Stimulated activated CD4-positive, alpha-beta T cell treated with anti-CD3 and anti-CD28 coated beads, Interleukin-4, amount 100 ng/mL, for 24 hours (primary cell): ENCODE results near the gene RTCA.
"Not testable (repeated sequence)": the region's sequence is repeated elsewhere in the genome, so short reads cannot be mapped to it uniquely, and the experiment has no call there.

ENCODE experiments used
- DNase-seq: peaks from one replicate; pipeline ENCODE4 v3.0.0-alpha.2; 2020

The RTCA gene

DNA sequence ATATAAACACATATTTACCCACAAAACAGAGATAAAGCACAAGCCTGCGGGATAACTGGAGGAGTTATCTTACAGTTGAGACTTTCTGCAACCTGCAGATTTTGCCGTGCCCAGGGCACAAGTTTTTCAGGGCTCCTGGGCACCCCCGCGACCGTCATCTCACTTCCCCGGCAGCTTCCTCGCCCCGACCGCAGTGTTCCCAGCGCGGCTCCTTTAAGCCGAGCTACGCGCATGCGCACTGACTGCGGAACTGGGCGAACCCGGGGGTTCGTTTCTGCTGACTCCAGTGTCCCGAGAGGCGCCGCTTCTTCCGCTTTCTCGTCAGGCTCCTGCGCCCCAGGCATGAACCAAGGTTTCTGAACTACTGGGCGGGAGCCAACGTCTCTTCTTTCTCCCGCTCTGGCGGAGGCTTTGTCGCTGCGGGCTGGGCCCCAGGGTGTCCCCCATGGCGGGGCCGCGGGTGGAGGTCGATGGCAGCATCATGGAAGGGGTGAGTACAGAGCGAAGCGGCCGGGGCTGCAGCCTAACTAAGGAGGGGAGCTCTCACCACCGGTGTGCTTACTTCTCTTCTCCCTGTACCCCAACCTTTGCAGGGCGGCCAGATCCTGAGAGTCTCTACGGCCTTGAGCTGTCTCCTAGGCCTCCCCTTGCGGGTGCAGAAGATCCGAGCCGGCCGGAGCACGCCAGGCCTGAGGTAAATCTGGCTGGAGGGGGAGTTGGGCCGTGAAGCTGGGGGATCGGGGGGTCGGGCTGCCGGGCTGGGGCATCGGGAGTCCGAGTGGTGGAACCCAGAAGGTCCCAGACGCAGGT, at the start of gene RTCA:
TSS of gene RTCA (plus strand) at position 286 of the 810 bp plus-strand sequence. CDS start at position 446, 160 bp downstream.
- DNase-seq: peak; percentile 97

- no peak for DNase-seq
These were observed 48.2 kb upstream of the RTCA start for GRCh38 chr1:100217834-100218233.

DNA sequence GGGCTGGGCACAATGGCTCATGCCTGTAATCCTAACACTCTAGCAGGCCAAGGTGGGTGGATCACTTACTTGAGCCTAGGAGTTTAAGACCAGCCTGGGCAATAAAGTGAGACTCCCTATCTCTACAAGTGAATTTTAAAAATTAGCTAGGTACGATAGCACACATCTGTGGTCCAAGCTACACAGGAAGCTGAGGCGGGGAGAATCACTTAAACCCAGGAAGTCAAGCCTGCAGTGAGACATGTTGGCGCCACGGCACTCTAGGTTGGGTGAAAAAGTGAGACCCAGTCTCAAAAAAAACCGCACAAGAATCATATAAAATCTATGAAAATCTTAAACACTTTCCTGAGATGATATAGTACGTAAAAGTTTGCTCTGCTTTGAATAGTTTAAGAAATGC, 46.6 kb upstream of the RTCA start:
- DNase-seq: no peak

DNA sequence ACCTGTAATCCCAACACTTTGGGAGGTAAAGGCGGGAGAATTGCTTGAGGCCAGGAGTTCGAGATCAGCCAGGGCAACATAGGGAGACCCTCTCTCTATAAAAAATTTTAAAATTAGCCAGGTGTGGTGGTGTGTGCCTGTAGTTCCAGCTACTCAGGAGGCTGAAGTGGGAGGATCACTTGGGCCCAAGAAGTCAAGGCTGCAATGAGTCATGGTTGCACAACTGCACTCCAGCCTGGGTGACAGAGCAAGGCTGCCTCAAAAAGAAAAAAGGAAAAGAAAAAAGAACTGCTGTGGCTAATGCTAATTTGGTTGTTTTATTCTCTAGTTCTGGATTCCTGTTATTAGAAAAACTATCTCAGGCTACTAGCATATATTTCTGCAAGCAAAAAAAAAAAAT, 46.1 kb upstream of the RTCA start:
- DNase-seq: no peak

- DNase-seq: no peak
These were observed 43.6 kb upstream of the RTCA start for GRCh38 chr1:100222428-100222827.

GRCh38 chr1:100229681-100230443, 36.2 kb upstream of the RTCA start:
- DNase-seq: no peak

DNA sequence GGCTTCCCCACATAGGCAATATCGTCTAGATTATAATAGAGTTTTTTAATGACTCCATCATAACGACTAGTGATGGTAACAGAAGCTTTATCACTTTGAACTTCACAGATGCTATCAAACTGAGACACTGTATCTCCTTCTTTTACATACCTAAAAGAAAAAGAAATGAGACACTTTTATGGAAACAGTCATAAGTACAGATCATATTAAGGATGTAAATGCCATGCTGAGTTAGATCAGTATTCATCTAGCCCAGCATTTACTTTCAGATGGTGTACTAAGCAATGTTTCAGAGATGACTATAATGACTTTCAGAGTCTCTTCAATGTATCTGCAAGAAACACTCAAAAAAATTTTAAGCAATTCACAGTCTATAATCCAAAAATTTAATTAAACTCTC, 35.3 kb upstream of the RTCA start:
- no peak for DNase-seq

DNA sequence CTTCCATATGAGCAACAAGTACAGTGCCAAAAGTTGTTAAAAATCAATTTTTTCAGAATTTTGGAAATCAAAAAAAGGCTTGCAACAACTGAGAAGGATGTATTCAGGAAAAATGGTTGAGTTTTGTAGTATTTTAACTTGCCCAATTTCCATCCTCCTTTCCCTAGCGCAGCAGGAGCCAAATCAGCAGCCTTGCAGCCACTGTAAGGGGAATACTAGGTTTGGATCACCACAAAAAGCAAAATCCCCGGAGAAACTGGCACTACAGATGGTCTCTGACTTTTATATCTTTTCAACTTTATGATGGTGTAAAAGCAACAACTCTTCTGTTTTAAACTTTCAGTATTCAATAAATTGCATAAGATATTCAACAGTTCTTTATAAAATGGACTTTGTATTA, 34.3 kb upstream of the RTCA start:
- DNase-seq: no peak

- DNase-seq: no peak
These were observed 33.9 kb upstream of the RTCA start for GRCh38 chr1:100232156-100232555.

DNA sequence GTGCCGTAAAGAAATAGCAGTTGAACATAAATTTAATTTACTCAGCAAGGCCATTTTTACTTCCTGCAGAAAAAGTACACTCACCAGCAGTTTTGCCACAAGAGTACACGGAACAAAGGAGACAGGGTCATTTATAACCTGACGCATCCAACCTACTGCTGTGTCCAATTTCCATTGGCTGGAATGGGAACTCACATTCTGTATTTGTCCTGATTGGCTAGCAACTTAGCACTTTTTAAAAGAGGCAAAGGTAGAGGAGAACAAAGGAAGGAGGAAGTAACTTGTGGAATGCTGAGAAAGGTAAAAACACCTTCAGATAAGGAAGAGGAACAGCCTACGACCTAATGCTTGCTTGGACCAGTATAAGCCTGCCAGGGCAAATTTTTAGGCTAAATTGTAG, 32.5 kb upstream of the RTCA start:
- not testable (repeated sequence) for DNase-seq

- DNase-seq: no peak
These were observed 31.6 kb upstream of the RTCA start for GRCh38 chr1:100234432-100234831.

DNA sequence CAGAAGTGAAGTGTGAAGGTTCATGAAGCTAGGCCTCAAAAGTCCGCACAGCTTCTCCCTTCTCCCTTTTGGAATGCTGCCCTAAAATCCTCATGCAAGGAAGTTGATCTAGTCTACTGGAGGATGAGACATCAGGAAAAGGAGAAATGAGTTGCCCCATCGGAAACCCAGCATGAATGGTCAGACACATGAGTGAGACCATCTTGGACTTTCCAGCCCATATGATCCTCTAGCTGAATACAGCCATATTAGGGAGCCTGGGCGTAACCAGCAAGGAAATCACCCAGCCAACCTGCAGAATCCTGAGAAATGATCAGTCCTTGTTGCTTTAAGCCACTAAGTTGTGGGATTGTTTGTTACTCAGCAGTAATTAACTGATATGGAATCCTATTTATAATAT, 28.9 kb upstream of the RTCA start:
- DNase-seq: no peak

DNA sequence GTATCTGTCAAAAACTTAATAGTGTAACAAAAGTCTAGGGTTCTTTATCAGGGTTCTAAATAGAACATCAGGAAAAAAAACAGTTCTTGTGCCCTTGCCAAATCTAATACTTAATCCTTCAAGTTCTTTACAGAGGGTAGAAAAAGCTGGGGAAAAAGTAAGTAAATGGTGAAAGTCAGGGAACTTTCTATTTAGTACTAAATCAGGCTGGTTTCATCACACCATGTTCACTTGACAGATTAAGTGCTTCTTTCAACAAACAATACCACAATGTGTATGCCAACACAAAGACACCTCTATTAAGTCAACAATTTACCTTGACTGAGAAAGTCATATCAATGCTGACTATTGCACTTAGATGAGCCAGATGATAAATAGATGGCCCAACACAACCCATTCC, 26.1 kb upstream of the RTCA start:
- no peak for DNase-seq

DNA sequence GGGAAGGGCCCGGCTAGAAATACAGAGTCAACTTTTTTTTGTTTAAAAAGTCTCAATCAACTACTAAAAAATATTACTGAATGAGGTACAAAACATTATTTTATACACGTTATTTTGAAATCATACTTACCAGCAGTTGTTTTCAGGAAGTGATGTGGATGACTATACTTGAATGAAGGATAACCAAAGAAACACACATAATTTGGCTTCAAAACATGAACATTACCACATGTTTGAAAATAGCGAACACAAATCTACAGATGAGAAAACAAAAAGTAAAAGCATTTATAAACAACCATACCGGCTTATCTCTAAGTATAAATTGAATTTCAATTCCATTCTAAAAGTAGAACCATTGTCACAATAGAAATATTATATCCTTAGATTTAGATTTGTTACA, 25.4 kb upstream of the RTCA start:
- DNase-seq: no peak

DNA sequence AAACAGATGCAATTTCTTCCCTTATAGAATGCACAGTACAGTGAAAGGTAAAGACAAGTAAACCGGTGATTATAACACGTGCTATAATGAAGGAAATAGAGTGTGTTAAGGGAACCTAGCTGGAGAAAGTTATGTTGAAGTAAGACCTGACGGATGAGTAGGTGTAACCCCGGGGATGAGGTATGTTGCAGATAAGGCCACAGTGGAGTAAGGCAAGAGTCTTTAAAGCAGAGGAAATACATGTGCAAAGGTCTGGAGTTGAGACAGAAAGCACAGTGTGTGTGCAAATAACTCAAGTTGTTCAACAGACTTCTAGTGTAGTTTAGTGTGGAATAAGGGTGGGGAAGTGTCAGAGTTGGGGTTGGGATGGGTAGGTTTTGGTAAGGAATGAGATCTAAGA, 19.3 kb upstream of the RTCA start:
- no peak for DNase-seq

DNA sequence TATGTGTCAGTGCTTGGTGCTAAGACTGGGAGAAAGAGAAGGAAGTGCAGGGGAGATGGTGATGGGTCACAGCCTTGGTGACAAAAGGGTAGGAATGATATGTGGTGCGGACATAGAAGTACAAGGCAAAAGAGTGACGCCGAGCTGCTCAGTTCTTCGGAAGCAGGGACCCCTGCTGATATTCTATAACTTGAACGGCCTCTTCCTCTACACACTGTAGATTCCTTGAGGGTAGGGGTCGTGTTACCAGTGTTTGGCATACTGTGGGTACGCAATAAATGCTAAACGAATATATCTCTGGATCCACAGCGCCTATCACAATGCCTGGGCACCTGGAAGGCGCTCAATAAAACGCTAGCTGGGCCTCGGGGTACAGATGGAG, 16.9 kb upstream of the RTCA start:
- no peak for DNase-seq

GRCh38 chr1:100249537-100250257, 16.3 kb upstream of the RTCA start, which contains the start of gene DBT:
Gene DBT, minus strand, starts transcription at chr1:100249834. Its CDS starts 14 bp downstream, at chr1:100249820.
- peak; percentile 96 for DNase-seq

DNA sequence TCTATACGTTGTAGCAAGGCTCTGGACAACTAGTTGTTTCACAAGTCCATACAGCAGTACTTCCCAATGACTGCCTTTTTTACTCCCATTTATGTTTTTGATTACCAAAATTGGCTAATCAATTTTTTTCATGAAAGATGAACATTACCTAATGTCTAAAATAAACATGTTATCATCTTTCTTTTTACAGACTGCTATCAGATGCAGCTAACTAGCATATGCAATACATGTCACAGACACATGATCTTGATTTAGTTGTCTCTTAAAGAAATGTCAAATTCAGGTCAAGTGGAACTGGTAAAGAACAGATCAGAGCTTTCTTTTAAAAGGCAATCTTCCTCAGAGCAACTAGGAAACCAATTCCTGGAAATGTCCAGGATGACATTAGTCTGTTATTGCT, 15.8 kb upstream of the RTCA start:
- no peak for DNase-seq

- DNase-seq: no peak
These were observed 15.2 kb upstream of the RTCA start for GRCh38 chr1:100250807-100251206.

GRCh38 chr1:100252901-100253300, 13.1 kb upstream of the RTCA start:
- DNase-seq: no peak

DNA sequence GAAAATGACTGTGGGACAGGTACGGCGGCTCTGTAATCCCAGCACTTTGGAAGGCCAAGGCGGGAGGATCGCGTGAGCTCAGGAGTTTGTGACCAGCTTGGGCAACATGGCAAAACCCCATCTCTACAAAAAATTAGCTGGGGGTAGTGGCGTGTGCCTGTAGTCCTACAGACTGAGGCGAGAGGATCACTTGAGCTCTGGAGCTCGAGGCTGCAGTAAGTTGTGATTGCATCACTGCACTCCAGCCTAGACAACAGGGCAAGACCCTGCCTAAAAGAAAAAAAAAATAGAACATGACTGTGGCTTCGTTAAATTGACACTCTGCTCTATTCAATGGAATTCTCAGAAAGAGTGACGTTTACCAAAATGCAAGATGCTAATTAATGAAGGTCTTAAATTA, 12.5 kb upstream of the RTCA start:
- no peak for DNase-seq

- DNase-seq: not testable (repeated sequence)
These were observed 9.7 kb upstream of the RTCA start for GRCh38 chr1:100256273-100256672.

DNA sequence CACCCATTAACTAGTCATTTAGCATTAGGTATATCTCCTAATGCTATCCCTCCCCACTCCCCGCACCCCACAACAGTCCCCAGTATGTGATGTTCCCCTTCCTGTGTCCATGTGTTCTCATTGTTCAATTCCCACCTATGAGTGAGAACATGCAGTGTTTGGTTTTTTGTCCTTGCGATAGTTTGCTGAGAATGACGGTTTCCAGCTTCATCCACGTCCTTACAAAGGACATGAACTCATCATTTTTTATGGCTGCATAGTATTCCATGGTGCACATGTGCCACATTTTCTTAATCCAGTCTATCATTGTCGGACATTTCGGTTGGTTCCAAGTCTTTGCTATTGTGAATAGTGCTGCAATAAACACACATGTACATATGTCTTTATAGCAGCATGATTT, 7.6 kb upstream of the RTCA start:
- not testable (repeated sequence) for DNase-seq

GRCh38 chr1:100261686-100262085, 4.3 kb upstream of the RTCA start:
- no peak for DNase-seq
